ENCODE measurements around the gene HOXB13. TPM values are rescaled to one million over a fixed set of nuclear protein-coding genes. Genes with fewer than 3 reads are reported as not detected.

The HOXB13 gene
- total and polyA plus RNA-seq, 2 of the 4 experiments (the other 2 are of a cell fraction) = not detected

- no peak overlapping the region for H2BK15ac ChIP-seq (ENCODE audit: low read depth, low read length)
- no peak overlapping the region for H2BK5ac ChIP-seq (ENCODE audit: low read depth, low read length, poor library complexity, severe bottlenecking)
- H3K9ac ChIP-seq (ENCODE audit: low read depth, low read length) = no peak overlapping the region
- H3K14ac ChIP-seq (replicated peaks; ENCODE audit: low read depth, low read length) = no peak overlapping the region
- no peak for DNase-seq
- H4K91ac ChIP-seq (ENCODE audit: insufficient read depth, low read depth, low read length) = no peak overlapping the region
- no peak overlapping the region for H2AFZ ChIP-seq (replicated peaks; ENCODE audit: low read length, poor library complexity)
- intact Hi-C loops (cut with micrococcal nuclease) (no loop called here), dilution Hi-C loops (cut with HindIII; ENCODE audit: low sequenced_read_pairs, unreplicated experiment) (no loop called here), in situ Hi-C loops (cut with MboI; ENCODE audit: low sequenced_read_pairs) (loop anchor here (10.0 kb wide), 1 partner anchor 50 kb away; no protein-coding TSS in a partner anchor)
- H4K8ac ChIP-seq (ENCODE audit: low read depth in 2 of 2, low read length in 2 of 2) = no peak overlapping the region
- TF ChIP-seq MXI1 (IDR thresholded peaks at IDR 0.05; ENCODE audit: borderline replicate concordance, low read depth, low read length) (no peak), BHLHE40 (IDR thresholded peaks at IDR 0.05; ENCODE audit: low read depth, low read length) (no peak), MAZ (IDR thresholded peaks at IDR 0.05; ENCODE audit: borderline replicate concordance, low read depth, low read length) (no peak), RCOR1 (IDR thresholded peaks at IDR 0.05; ENCODE audit: insufficient replicate concordance, low read length) (no peak), CEBPB (IDR thresholded peaks at IDR 0.05; ENCODE audit: low read depth, low read length) (no peak), RFX5 (IDR thresholded peaks at IDR 0.05; ENCODE audit: low read depth, low read length) (no peak), FOS (IDR thresholded peaks at IDR 0.05; ENCODE audit: low read depth, low read length) (no peak), SMC3 (IDR thresholded peaks at IDR 0.05; ENCODE audit: low read depth, low read length) (no peak), ELK1 (IDR thresholded peaks at IDR 0.05; ENCODE audit: borderline replicate concordance, low read depth, low read length) (no peak), CTCF (conservative IDR thresholded peaks at IDR 0.05; ENCODE audit: low read depth, low read length) (no peak)
- H4K20me1 ChIP-seq (ENCODE audit: insufficient read depth, low read length) = no peaks in the 10 kb centered on the region
- H3K18ac ChIP-seq (ENCODE audit: low read depth, low read length) = no peak overlapping the region
- no peak overlapping the region for H3K4me3 ChIP-seq (ENCODE audit: insufficient read depth, low read depth, low read length)
- H4K5ac ChIP-seq (ENCODE audit: low read depth, low read length) = no peak overlapping the region
- ChIA-PET CTCF (interaction anchor here (0.8 kb wide), 1 partner anchor 12 kb away, joined by 3 read pairs; no protein-coding TSS in a partner anchor), POLR2A (ENCODE audit: unreplicated experiment) (no interaction called here)
- BruUV-seq (replicated peaks) = no TSS peak
- WGBS, 2 experiments (ENCODE audit: extremely low coverage in 2 of 2, insufficient read length in 1 of 2) = 7% methylated on average over 3 of the region's 14 CpGs; no CpG with 5 or more reads in 1 of the 2 experiments
- no peaks in the 10 kb centered on the region for H3K4me1 ChIP-seq (ENCODE audit: control insufficient read depth, insufficient read depth, low read length)
- peaks cover 7% of the 10 kb centered on the region for H3K9me3 ChIP-seq (ENCODE audit: control insufficient read depth, insufficient read depth, low read length)
- no peak overlapping the region for H3K23ac ChIP-seq (ENCODE audit: low read depth, low read length)
- H3K9me1 ChIP-seq (ENCODE audit: insufficient read depth, low read length) = no peaks in the 10 kb centered on the region
- H3K27ac ChIP-seq (ENCODE audit: insufficient read depth, low read length) = no peak overlapping the region
- no peaks in the 10 kb centered on the region for H3K36me3 ChIP-seq (ENCODE audit: control insufficient read depth, insufficient read depth, low read length)
- H2AK5ac ChIP-seq (ENCODE audit: low read depth, low read length) = no peak overlapping the region
- no peaks in the 10 kb centered on the region for H3K79me1 ChIP-seq (ENCODE audit: low read depth in 1 of 2, low read length in 2 of 2)
- H3K56ac ChIP-seq (ENCODE audit: extremely low read depth, insufficient read depth, low read length) = no peak overlapping the region
- H3K4me2 ChIP-seq (ENCODE audit: low read depth, low read length) = no peak overlapping the region
- no peak overlapping the region for H3K4ac ChIP-seq (ENCODE audit: low read depth, low read length)
- ATAC-seq (ENCODE audit: low read depth) = no peak
- H3K27me3 ChIP-seq (ENCODE audit: control insufficient read depth, insufficient read depth, low read length) = peaks cover 95% of the 10 kb centered on the region
- no peak overlapping the region for H2BK120ac ChIP-seq (ENCODE audit: low read depth, low read length)
- no peak overlapping the region for H2AK9ac ChIP-seq (replicated peaks; ENCODE audit: low read depth, low read length, poor library complexity)
- H2BK20ac ChIP-seq (ENCODE audit: low read depth, low read length) = no peak overlapping the region
Observed at GRCh38 chr17:48734333-48735061, 5.9 kb upstream of the HOXB13 start.
